SK-N-SH (cell line): ENCODE data around the gene PTPRA. TPM values are rescaled to one million over a fixed set of nuclear protein-coding genes. Genes with fewer than 3 reads are reported as not detected.

Experiments
- CTCF ChIA-PET: fragments of 300-600, 350-600 bp; formaldehyde crosslinking; extraction: SDS; loops from one replicate; lab custom pipeline; 2021; lab: Yijun Ruan, JAX
- POLR2A ChIA-PET: fragments of 350-600 bp; sonication (Branson Sonifier 250); formaldehyde crosslinking; extraction: SDS; loops from one replicate; lab custom pipeline; 2020; ENCODE audit warnings: antibody characterized with exemption, inconsistent platforms; lab: Yijun Ruan, JAX
- DNase-seq: peaks from one replicate; pipeline ENCODE4 v3.0.0; 2012
- H2AFZ ChIP-seq: fragments of 200-600 bp; sonication (generic); 2 replicates; pipeline ENCODE4 v1.8.1; 2016; ENCODE audit warnings: antibody characterized with exemption, mild to moderate bottlenecking, low read depth
- H3F3A ChIP-seq: fragments of 200-600 bp; sonication (generic); replicated peaks from 2 replicates; pipeline ENCODE3; 2016; ENCODE audit warnings: antibody characterized with exemption, mild to moderate bottlenecking; ENCODE audit not compliant: insufficient read depth
- H3K27ac ChIP-seq, 2 experiments: fragments of 200-500 bp in 1 of 2; fragments of 200-600 bp in 1 of 2; sonication (Bioruptor generic) in 1 of 2; sonication (generic), shearing (Covaris generic) in 1 of 2; 2 replicates each; pipeline versions ENCODE4 v1.5.1 to v1.6.1; 2014 to 2016; ENCODE audit warnings: low read depth in 2 of 2, inconsistent platforms in 1 of 2, low read length in 1 of 2, mild to moderate bottlenecking in 1 of 2, mixed read lengths in 1 of 2
- H3K27me3 ChIP-seq: fragments of 200-600 bp; sonication (generic), shearing (Covaris generic); 2 replicates; pipeline ENCODE4 v1.6.1; 2016; ENCODE audit warnings: mixed run types; ENCODE audit not compliant: insufficient read depth
- H3K36me3 ChIP-seq, 2 experiments: fragments of 200-500 bp in 1 of 2; fragments of 200-600 bp in 1 of 2; sonication (Bioruptor generic) in 1 of 2; sonication (generic) in 1 of 2; replicated peaks in 1 of 2; 2 replicates each; pipeline versions ENCODE3 to v1.5.1; 2014 to 2016; ENCODE audit warnings: low read length in 1 of 2, mild to moderate bottlenecking in 1 of 2; ENCODE audit not compliant: insufficient read depth in 2 of 2, control insufficient read depth in 1 of 2
- H3K4me1 ChIP-seq, 2 experiments: fragments of 200-500 bp in 1 of 2; fragments of 200-600 bp in 1 of 2; sonication (Bioruptor generic) in 1 of 2; sonication (generic), shearing (Covaris generic) in 1 of 2; 2 replicates each; pipeline versions ENCODE4 v1.5.1 to v1.6.1; 2014 to 2016; ENCODE audit warnings: low read depth in 1 of 2, low read length in 1 of 2, mixed run types in 1 of 2; ENCODE audit not compliant: insufficient read depth in 2 of 2, control insufficient read depth in 1 of 2
- H3K4me2 ChIP-seq: fragments of 200-600 bp; sonication (generic), shearing (Covaris generic); 2 replicates; pipeline ENCODE4 v1.6.1; 2017; ENCODE audit warnings: mixed run types
- H3K4me3 ChIP-seq, 2 experiments: fragments of 200-500 bp in 1 of 2; fragments of 200-600 bp in 1 of 2; sonication (Bioruptor generic) in 1 of 2; sonication (generic), shearing (Covaris generic) in 1 of 2; 2 replicates each; pipeline versions ENCODE4 v1.5.1 to v1.8.1; 2014 to 2016; ENCODE audit warnings: low read depth in 2 of 2, inconsistent platforms in 1 of 2, low read length in 1 of 2, mild to moderate bottlenecking in 1 of 2, mixed read lengths in 1 of 2, moderate library complexity in 1 of 2
- H3K79me2 ChIP-seq: fragments of 200-600 bp; sonication (generic); 2 replicates; pipeline ENCODE4 v1.8.1; 2017; ENCODE audit warnings: mild to moderate bottlenecking; ENCODE audit not compliant: insufficient read depth
- H3K9ac ChIP-seq: fragments of 200-600 bp; sonication (generic); 2 replicates; pipeline ENCODE4 v1.6.1; 2017; ENCODE audit warnings: mixed run types
- H3K9me2 ChIP-seq: fragments of 200-600 bp; sonication (generic); 2 replicates; pipeline ENCODE4 v1.6.1; 2017; ENCODE audit warnings: mixed run types
- H3K9me3 ChIP-seq: fragments of 200-600 bp; sonication (generic); 2 replicates; pipeline ENCODE4 v1.6.1; 2017; ENCODE audit warnings: mixed run types, mild to moderate bottlenecking, moderate library complexity
- H4K20me1 ChIP-seq: fragments of 200-600 bp; sonication (generic); 2 replicates; pipeline ENCODE4 v1.6.1; 2017; ENCODE audit warnings: mild to moderate bottlenecking, mixed run types; ENCODE audit not compliant: insufficient read depth
- EZH2phosphoT487 ChIP-seq: fragments of 200-600 bp; sonication (generic); IDR thresholded peaks from 2 replicates; pipeline ENCODE4 v1.6.1; 2017; ENCODE audit warnings: low read depth, mixed run types, mild to moderate bottlenecking, antibody characterized with exemption, moderate library complexity, borderline replicate concordance
- FOXJ3 ChIP-seq: sonication (generic); formaldehyde crosslinking; IDR thresholded peaks from 2 replicates; pipeline ENCODE4 v1.5.1; 2020; ENCODE audit warnings: mild to moderate bottlenecking, missing genetic modification reagents
- FOXM1 ChIP-seq: IDR thresholded peaks from 2 replicates; pipeline ENCODE4 v1.4.0; 2012; ENCODE audit warnings: low read depth, mild to moderate bottlenecking
- MXI1 ChIP-seq: IDR thresholded peaks from 2 replicates; pipeline ENCODE4 v1.6.1; 2012; ENCODE audit warnings: mild to moderate bottlenecking, low read depth, low read length, improper control_type of control experiment
- POLR2AphosphoS5 ChIP-seq: IDR thresholded peaks from 2 replicates; pipeline ENCODE4 v1.6.1; 2012; ENCODE audit warnings: low read depth, low read length
- RAD21 ChIP-seq: IDR thresholded peaks from 2 replicates; pipeline ENCODE4 v1.6.1; 2012; ENCODE audit warnings: mild to moderate bottlenecking, low read length
- RXRA ChIP-seq: IDR thresholded peaks from 2 replicates; pipeline ENCODE4 v1.4.0; 2012; ENCODE audit warnings: low read depth, mild to moderate bottlenecking, borderline replicate concordance
- WGBS: methylation state at CpG from one replicate; pipeline ENCODE4 v1.1.6; 2017; ENCODE audit warnings: low lambda C conversion rate; 5-methylcytosine and 5-hydroxymethylcytosine counted together
- polyA plus RNA-seq, 3 experiments: library from polyadenylated mRNA; depleted of rRNA; stranded (reverse); fragments of >200 nt; gene quantifications; 2 replicates each; pipeline ENCODE4 v1.2.3, GENCODE V29; 2012
- TF ChIP-seq, protein P1 (sequence below): fragments of 150-350 bp; IDR thresholded peaks from 2 replicates; pipeline ENCODE4 v1.6.1; 2016; ENCODE audit warnings: mild to moderate bottlenecking, low read depth, low read length
- TF ChIP-seq, protein P2 (sequence below): IDR thresholded peaks from 2 replicates; pipeline ENCODE4; 2012

Gene PTPRA
- polyA plus RNA-seq, 1 of the 3 experiments (the other 2 are of a cell fraction) = 47.6 TPM

- TF ChIP-seq, protein P1, sequence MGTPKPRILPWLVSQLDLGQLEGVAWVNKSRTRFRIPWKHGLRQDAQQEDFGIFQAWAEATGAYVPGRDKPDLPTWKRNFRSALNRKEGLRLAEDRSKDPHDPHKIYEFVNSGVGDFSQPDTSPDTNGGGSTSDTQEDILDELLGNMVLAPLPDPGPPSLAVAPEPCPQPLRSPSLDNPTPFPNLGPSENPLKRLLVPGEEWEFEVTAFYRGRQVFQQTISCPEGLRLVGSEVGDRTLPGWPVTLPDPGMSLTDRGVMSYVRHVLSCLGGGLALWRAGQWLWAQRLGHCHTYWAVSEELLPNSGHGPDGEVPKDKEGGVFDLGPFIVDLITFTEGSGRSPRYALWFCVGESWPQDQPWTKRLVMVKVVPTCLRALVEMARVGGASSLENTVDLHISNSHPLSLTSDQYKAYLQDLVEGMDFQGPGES = no peak
- no peak for TF ChIP-seq RAD21
- no peak for TF ChIP-seq FOXM1
- TF ChIP-seq RXRA = no peak
- no peak for TF ChIP-seq EZH2phosphoT487
- peak; percentile 61; the same call in 1 of the 2 replicates for TF ChIP-seq POLR2AphosphoS5
- TF ChIP-seq MXI1 = peak; percentile 86
Measured at GRCh38 chr20:3045816-3046676, 172.8 kb downstream of the PTPRA start, which contains the start of gene MRPS26 (continued).

DNA sequence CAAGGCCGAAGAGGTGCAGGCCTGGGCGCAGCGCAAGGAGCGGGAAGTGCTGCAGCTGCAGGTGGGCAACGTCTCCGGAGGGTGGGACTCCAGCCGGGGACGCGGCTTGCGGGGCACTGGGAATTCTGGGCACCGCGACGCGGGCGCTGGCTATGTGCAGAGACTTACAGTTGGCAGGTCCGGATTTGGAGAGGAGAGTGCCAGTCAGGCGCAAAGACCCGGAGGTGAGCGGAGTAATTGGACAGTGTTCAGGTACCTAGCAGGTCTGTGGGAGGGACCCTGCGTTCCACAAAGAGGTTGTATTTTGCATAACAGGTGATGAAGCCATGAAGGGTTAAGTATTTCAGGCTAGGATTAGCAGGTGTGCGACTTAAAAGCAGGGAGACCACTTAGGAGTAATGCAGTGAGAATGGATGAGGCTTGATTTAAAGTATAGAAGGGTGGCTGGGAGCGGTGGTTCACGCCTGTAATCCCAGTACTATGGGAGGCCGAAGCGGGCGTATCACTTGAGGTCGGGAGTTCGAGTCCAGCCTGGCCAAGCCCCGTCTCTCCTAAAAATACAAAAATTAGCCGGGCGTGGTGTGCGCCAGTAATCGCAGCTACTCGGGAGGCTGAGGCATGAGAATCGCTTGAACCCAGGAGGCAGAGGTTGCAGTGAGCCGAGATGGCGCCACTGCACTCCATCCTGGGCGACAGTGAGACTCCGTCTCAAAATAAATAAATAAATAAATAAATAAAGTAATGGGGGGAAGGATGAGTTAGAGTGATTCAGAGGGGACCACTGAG is 173.6 kb downstream of the PTPRA start:
- Histone ChIP-seq H3K9me2 (no peaks in the 10 kb centered on the region), H2AFZ (0 out of 2 replicates have a peak overlapping the region, but pooled peaks have one; percentile 53), H3K4me3 (peak overlapping the region; percentile 78 to 97), H4K20me1 (0 out of 2 replicates have a peak, but pooled peaks cover 5% of the 10 kb centered on the region), H3K4me1 (peaks cover 2 to 17% of the 10 kb centered on the region in 2 experiments; a peak in 2 of 4 replicates), H3K4me2 (peak overlapping the region; percentile 94), H3K27me3 (no peaks in the 10 kb centered on the region), H3K9ac (peak overlapping the region; percentile 80), H3K79me2 (peaks cover 21% of the 10 kb centered on the region), H3K27ac (peak overlapping the region; percentile 54 to 96; a peak in 3 of 4 replicates), H3K9me3 (no peaks in the 10 kb centered on the region), H3K36me3 (peaks cover 12 to 27% of the 10 kb centered on the region in 2 experiments), H3F3A (peaks cover 4% of the 10 kb centered on the region)
- TF ChIP-seq FOXJ3 (CRISPR knock-in tag) = no peak
- TF ChIP-seq, protein P2, sequence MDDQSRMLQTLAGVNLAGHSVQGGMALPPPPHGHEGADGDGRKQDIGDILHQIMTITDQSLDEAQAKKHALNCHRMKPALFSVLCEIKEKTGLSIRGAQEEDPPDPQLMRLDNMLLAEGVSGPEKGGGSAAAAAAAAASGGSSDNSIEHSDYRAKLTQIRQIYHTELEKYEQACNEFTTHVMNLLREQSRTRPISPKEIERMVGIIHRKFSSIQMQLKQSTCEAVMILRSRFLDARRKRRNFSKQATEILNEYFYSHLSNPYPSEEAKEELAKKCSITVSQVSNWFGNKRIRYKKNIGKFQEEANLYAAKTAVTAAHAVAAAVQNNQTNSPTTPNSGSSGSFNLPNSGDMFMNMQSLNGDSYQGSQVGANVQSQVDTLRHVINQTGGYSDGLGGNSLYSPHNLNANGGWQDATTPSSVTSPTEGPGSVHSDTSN = peak; percentile 31; the same call in 1 of the 2 replicates
- ChIA-PET POLR2A (interaction anchor here (1.1 kb wide), 1 partner anchor 172 kb away, joined by 3 read pairs; no protein-coding TSS in a partner anchor), CTCF (no interaction called here)
- 23% methylated on average over 33 of the region's 39 CpGs for WGBS
- DNase-seq = no peak
